HG03175 (cell line): ENCODE results near the gene WFS1.
A peak's percentile ranks its signal among the peaks of the same experiment; 100 is the strongest.

Experiments
- ATAC-seq: cut with Tn5 transposase; IDR thresholded peaks from one replicate; pipeline ENCODE4 v1.9.1; 2021; ENCODE audit warnings: mild to moderate bottlenecking, moderate library complexity; ENCODE audit not compliant: unreplicated experiment

Gene WFS1

GRCh38 chr4:6324461-6324998, 54.9 kb downstream of the WFS1 start:
- no peak for ATAC-seq

- no peak for ATAC-seq
These were observed 55.5 kb downstream of the WFS1 start for GRCh38 chr4:6324999-6325787.

GRCh38 chr4:6325788-6326290, 56.2 kb downstream of the WFS1 start:
- ATAC-seq = no peak

- ATAC-seq = no peak
These were observed 56.8 kb downstream of the WFS1 start for GRCh38 chr4:6326312-6327060.

- peak; percentile 63 for ATAC-seq
These were observed 57.7 kb downstream of the WFS1 start for GRCh38 chr4:6327220-6327917.

- ATAC-seq = no peak
These were observed 58.9 kb downstream of the WFS1 start for GRCh38 chr4:6328526-6328925.

- no peak for ATAC-seq
These were observed 60.1 kb downstream of the WFS1 start for GRCh38 chr4:6329478-6330383.

GRCh38 chr4:6330384-6330767, 60.7 kb downstream of the WFS1 start:
- ATAC-seq = no peak

- no peak for ATAC-seq
These were observed 61.4 kb downstream of the WFS1 start for GRCh38 chr4:6331018-6331417.

- no peak for ATAC-seq
These were observed 61.8 kb downstream of the WFS1 start for GRCh38 chr4:6331468-6331867.

- ATAC-seq = no peak
These were observed 62.5 kb downstream of the WFS1 start for GRCh38 chr4:6332042-6332668.

GRCh38 chr4:6332669-6333050, 63.0 kb downstream of the WFS1 start:
- ATAC-seq = no peak

GRCh38 chr4:6333301-6334202, 63.9 kb downstream of the WFS1 start:
- ATAC-seq = no peak

GRCh38 chr4:6334203-6334887, 64.7 kb downstream of the WFS1 start:
- ATAC-seq = no peak

- ATAC-seq = no peak
These were observed 65.5 kb downstream of the WFS1 start for GRCh38 chr4:6335040-6335590.

- no peak for ATAC-seq
These were observed 66.5 kb downstream of the WFS1 start for GRCh38 chr4:6336166-6336565.

- ATAC-seq = no peak
These were observed 67.8 kb downstream of the WFS1 start for GRCh38 chr4:6337331-6337935.
